ENCODE data around the gene NDUFAF3.

DNA sequence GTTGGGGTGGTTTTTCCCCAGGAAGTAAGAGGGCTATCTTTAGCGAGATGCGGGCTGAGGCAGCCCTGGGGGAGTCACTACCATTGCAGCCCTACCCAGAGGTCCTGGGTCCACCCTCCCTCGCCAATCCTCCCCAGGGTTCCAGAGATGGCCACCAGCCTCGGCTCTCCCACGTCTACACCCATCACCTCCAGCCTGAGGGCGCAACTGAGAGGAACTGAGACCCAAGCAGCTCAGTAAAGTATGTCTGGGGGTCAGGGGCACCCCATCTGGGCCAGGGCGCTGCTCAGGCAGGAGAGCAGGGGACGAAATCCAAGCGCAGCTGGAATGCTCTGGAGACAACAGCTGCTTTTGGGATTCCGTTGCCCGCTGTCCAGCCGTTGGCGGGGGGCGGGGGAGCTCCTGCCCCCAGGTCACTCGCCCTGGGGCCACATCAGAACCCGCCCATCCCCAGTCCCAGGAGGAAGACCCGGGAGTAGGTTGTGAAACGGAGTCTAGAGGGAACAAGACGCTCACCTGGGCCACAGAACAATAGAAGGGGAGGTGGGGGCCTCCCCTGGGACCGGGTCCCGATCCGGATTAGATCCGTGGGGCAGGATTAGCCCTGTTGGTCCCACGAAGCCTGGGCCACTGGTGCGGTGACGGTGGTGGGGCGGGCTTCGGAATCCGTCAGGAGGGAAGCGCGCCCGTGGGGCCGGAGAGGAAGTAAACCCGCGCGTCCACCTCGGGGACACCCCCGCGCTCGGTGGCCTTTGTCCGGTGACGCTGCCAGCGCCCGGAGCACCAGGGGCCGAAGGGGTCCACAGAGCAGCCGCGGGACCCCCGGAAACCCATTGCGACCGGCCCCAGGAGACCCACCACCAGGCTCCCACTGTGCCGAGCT is 1.4 kb upstream of the NDUFAF3 start:
- TF ChIP-seq, protein P1, sequence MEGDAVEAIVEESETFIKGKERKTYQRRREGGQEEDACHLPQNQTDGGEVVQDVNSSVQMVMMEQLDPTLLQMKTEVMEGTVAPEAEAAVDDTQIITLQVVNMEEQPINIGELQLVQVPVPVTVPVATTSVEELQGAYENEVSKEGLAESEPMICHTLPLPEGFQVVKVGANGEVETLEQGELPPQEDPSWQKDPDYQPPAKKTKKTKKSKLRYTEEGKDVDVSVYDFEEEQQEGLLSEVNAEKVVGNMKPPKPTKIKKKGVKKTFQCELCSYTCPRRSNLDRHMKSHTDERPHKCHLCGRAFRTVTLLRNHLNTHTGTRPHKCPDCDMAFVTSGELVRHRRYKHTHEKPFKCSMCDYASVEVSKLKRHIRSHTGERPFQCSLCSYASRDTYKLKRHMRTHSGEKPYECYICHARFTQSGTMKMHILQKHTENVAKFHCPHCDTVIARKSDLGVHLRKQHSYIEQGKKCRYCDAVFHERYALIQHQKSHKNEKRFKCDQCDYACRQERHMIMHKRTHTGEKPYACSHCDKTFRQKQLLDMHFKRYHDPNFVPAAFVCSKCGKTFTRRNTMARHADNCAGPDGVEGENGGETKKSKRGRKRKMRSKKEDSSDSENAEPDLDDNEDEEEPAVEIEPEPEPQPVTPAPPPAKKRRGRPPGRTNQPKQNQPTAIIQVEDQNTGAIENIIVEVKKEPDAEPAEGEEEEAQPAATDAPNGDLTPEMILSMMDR (conservative IDR thresholded peaks at IDR 0.05 in 1 of 2, IDR thresholded peaks at IDR 0.05 in 1 of 2; ENCODE audit: extremely low read depth in 1 of 2, insufficient read depth in 1 of 2, low read depth in 1 of 2, low read length in 2 of 2), result no peak
- TF ChIP-seq EZH2 (IDR thresholded peaks at IDR 0.05; ENCODE audit: borderline replicate concordance, low read length), result no peak

Measured in mammary epithelial cell (primary cell).